H1 (cell line): Measurements from ENCODE around the gene SCN1B. TPM values are rescaled to one million over a fixed set of nuclear protein-coding genes. Genes with fewer than 3 reads are reported as not detected.

Source experiments
- GABPA ChIP-seq: IDR thresholded peaks from 2 replicates; pipeline ENCODE4 v1.6.1; 2011; ENCODE audit warnings: mild to moderate bottlenecking, low read length, moderate library complexity, borderline replicate concordance; ENCODE audit not compliant: insufficient read depth
- HDAC2 ChIP-seq, 2 experiments: fragments of 300-600 bp in 1 of 2; sonication (generic) in 1 of 2; IDR thresholded peaks; 2 replicates each; pipeline ENCODE4 v1.6.1; 2011 to 2012; ENCODE audit warnings: low read depth in 2 of 2, low read length in 2 of 2, mild to moderate bottlenecking in 2 of 2, moderate library complexity in 2 of 2, borderline replicate concordance in 1 of 2, inconsistent platforms in 1 of 2
- JUN ChIP-seq: IDR thresholded peaks from 2 replicates; pipeline ENCODE4 v1.6.1; 2011; ENCODE audit warnings: low read depth, mild to moderate bottlenecking, improper control_type of control experiment, low read length
- polyA plus RNA-seq, 7 experiments: library from polyadenylated mRNA; depleted of rRNA in 3 of 7; stranded (reverse) in 5 of 7; unstranded in 2 of 7; fragments of >200 nt in 5 of 7; fragments of 200-250 nt in 2 of 7; gene quantifications; 1 replicate in 5 of 7; 2 replicates in 1 of 7; 4 replicates in 1 of 7; pipeline versions ENCODE4 v1.2.1 to v1.2.3, GENCODE V29; 2011 to 2013; ENCODE audit warnings: missing spikeins in 2 of 7, mixed read lengths in 2 of 7
- total RNA-seq: library from RNA; stranded (reverse); fragmentation: NEBNext Ultra II Directional; extraction: Animal tissue kit (Norgen Biotek cat#: 25700); gene quantifications from 2 replicates; pipeline ENCODE4 v1.2.1, GENCODE V29; 2021

The SCN1B gene
- total and polyA plus RNA-seq, 2 of the 8 experiments (the other 6 are each of a cell fraction or from before 2014, with no cell fraction given) = 3.1 to 3.5 TPM

GRCh38 chr19:35044317-35045117 is 14.2 kb downstream of the SCN1B start (continued):
- TF ChIP-seq JUN = no peak
- TF ChIP-seq GABPA = no peak
- TF ChIP-seq HDAC2 (IDR thresholded peaks at IDR 0.05; ENCODE audit: borderline replicate concordance in 1 of 2, low read depth in 2 of 2, low read length in 2 of 2) = peak in 1 of 2 experiments; percentile 98; a peak in 1 of 4 replicates
